PC-9 (cell line): ENCODE data around the gene RAB4A.

Experiments
- EZH2 ChIP-seq: fragments of 200-600 bp; sonication (generic); IDR thresholded peaks from 2 replicates; pipeline ENCODE4 v1.8.0; 2017; ENCODE audit warnings: antibody characterized with exemption, low read depth
- TF ChIP-seq, protein P1 (sequence below): fragments of 200-600 bp; sonication (generic); conservative IDR thresholded peaks from 2 replicates; pipeline ENCODE4 v1.6.1; 2017; ENCODE audit warnings: mixed run types, antibody characterized with exemption, mild to moderate bottlenecking, moderate library complexity

GRCh38 chr1:229222081-229222480 is 48.8 kb upstream of the RAB4A start:
- TF ChIP-seq, protein P1, sequence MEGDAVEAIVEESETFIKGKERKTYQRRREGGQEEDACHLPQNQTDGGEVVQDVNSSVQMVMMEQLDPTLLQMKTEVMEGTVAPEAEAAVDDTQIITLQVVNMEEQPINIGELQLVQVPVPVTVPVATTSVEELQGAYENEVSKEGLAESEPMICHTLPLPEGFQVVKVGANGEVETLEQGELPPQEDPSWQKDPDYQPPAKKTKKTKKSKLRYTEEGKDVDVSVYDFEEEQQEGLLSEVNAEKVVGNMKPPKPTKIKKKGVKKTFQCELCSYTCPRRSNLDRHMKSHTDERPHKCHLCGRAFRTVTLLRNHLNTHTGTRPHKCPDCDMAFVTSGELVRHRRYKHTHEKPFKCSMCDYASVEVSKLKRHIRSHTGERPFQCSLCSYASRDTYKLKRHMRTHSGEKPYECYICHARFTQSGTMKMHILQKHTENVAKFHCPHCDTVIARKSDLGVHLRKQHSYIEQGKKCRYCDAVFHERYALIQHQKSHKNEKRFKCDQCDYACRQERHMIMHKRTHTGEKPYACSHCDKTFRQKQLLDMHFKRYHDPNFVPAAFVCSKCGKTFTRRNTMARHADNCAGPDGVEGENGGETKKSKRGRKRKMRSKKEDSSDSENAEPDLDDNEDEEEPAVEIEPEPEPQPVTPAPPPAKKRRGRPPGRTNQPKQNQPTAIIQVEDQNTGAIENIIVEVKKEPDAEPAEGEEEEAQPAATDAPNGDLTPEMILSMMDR = no peak
- TF ChIP-seq EZH2 = no peak
